HG03139 (cell line): ENCODE results near the gene PAK4.

Experiments
- ATAC-seq: cut with Tn5 transposase; IDR thresholded peaks from one replicate; pipeline ENCODE4 v1.9.1; 2021; ENCODE audit not compliant: unreplicated experiment

Gene PAK4

DNA sequence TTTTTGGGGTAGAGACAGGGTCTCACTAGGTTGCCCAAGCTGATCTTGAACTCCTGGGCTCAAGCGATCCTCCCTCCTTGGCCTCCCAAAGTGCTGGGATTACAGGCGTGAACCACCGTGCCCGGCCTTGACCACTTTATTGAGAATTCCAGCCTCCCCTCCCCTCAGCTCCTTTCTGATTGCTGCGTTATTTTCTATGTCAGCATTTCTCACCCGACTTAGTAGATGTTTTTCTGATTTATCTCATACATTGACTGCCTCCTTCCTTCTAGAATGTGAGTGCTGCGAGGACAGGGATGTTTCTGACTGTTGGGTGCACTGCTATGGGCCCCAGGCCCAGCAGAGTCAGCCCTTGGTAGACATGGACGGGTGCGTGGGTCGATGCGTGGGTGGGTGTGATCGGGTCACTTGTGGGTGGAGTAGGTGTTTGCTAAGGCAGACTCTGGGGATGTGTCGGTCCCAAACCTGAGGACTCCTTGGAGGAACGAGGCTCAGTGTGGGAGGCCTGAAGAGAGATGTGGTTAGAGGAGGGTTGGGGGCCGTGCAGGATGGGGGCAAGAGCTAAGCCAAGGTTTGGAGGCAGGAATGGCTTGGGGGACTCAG, 37.0 kb downstream of the PAK4 start:
- no peak for ATAC-seq

DNA sequence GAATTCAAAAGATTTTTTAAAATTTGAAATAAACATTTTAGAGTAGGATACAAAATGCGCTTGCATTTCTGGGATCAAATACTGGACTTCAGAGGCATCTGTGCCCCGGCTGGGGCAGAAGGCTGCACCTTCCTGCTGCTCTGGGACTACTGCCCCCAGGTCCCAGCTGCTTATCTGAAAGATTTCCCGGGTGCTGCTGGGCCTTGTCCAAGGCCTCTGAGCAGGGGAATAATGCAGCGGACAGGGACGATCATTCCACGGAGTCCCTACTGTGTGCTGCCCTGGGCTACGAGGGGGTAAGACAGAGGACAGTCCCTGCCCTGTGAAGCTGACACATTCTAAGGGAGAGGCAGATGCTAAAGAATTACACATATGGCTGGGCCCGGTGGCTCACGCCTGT, 38.0 kb downstream of the PAK4 start:
- ATAC-seq, result no peak

DNA sequence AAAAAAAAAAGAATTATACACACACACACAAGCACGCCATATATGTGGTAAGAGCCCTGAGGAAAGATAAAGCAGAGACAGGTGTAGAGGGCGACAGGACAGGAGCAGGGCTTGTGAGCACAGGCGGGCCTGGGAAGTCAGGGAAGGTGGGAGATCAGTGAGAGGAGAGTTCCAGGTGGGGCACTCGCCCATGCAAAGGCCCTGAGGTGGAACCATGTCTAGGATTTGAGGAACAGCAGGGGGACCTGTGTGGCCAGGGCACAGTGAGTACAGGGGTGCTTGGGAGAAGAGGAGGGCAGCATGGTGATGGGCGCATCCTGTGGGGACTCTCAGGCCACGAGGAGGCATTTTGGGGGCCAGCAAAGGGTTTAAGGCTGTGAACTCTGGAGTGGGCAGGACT, 38.7 kb downstream of the PAK4 start:
- no peak for ATAC-seq

DNA sequence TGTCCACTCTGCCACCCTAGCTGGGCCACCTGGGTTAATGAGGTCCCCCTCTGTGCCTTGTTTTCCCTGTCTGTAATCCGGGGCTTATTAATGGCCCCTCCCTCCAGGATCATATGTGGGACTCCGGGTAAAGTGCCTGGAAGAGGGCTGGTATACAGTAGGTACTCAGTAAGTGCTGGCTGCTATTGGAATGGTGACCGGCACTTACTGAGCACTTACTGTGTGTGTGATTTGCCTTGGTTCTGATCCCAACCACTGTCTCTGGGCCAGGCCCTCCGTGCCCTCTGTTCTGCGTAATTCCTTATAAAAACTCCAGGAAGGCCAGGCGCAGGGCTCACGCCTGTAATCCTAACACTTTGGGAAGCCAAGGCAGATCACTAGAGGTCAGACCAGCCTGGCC, 40.3 kb downstream of the PAK4 start:
- no peak for ATAC-seq

DNA sequence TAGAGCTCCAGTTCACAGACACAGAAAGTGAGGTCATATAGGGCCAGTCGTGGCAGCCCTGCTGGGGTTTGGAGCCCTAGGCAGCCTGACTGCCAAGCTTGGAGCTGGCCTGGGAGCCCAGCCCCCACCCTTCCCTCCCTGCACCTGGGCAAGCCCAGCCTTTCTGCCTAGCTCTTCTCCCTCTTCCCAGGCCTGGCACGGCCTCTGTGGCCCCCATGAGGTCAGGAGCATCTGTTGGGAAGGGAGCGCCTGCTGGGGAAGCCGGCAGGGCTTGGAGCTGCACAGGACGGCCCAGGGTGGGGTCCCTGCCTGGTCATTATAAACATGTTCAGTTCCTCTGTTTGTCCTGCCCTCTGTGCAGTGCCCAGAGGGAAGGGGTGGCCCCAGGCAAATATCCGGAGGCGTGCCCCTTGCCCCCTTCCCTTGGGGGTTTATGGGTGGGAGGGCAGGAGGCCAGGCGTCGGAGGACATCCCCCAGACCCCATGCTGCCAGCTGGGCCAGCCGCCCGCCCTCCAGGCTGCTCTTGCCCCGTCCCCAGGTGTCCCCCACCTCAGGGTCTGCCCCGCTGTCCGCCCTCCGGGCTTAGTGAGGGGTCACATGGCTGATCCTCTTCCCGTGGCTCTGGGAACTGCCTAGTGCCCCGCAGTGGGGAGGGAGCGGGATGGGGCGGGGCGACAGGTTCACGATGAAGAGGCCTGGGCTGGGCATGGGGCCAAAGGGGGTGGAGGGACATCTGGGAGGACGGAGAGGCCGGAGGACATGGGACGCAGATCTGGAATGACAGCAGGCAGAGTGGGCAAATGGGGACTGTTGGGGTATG, 41.2 kb downstream of the PAK4 start:
- no peak for ATAC-seq

DNA sequence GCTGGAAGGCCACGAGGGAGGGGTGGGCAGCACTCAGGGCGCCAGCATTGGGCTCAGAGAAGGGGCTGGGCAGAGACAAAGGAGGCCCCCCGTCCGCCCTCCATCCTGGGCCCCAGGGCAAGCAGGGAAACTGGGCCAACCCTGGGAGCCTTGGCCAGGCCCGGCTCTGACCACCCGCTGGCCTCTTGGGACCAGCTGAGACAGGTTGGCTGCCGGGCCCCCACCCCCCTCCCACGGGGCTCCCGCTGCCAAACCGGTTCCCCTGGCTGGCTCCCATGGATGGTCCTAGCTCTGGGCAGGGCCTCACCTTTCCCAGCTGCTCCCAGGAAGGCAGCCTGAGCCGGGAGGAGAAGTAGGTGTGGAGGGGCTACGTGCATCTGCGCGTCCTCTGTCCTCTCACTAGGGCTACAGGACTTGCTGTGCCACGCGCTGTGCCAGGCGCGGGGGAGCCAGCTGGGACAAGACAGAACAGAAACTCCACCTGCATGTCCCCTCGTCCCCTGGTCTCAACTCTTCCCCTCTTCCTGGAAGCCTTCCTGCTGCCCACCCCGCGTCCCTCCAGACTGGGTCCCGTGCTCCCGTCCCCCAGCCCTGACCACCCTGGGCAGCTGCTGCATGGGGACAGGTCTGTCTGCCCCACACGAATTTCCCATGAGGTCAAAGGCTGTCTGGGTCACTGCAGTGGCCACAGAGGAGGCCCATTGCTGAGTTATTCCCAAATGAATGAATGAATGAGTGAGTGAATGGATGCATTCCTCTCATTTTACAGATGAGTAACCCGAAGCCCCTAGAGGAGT, 42.1 kb downstream of the PAK4 start:
- ATAC-seq, result no peak

DNA sequence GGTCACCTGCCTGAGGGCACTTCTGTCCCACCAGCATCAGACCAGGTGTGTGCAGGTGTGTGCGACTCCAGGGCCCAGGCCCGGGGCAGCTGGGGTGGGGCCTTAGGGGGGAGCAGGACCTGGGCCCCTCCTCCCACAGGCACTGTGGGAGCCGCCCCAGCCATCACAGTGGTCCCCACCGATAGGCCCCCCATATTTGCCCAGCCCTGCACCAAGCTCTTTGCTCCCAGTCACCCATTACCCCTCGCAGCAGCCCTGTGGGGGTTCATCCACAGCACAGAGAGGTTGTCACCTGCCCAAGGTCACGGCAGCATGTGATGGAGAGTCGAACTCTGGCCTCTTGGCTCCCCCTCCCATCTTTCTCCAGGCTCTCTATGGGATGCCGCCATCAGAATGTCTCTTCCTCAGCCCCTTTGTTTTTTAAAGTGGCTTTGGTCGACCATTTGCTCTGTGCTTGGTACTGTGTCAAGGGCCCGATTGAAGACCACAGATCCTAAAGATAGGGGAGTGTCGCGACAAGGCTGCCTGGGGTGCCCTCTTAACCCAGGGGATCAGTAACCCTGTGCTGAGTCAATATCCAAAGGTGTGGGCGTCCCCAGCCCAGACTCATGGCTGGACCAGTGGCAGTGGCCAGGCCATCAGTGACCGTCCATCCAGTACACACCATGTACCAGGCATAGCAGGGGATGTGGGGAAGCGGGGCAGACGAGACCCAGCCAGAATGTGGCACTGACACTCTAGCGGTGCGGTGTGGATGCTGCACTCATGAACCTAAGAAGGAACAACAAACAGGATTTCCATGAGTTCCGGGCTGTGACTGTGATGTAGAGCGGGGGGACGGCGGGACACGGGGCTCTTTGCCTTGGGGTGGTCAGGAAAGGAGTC, 42.9 kb downstream of the PAK4 start:
- ATAC-seq, result no peak

DNA sequence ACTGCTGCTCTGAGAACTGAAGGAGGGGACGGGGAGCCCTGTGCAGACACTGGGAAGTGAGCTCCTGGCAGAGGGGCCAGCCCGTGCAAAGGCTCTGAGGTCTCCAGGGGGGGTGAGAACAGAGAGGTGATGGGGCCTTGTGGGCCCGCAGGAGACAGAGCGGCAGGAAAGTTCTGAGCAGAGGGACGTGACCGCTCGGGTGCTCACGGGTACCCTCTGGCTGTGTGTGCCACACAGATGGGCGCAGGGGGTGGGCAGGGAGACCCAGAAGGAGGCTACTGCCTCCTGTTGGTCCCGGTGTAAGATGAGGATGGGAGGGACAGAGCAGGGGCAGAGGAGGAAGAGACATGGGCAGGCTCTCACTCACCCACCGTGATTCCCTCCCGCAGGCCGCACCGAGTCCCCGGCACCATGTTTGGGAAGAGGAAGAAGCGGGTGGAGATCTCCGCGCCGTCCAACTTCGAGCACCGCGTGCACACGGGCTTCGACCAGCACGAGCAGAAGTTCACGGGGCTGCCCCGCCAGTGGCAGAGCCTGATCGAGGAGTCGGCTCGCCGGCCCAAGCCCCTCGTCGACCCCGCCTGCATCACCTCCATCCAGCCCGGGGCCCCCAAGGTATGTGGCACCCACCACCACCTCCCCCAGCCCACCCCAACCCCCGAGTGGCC, 43.7 kb downstream of the PAK4 start:
- ATAC-seq, result no peak

DNA sequence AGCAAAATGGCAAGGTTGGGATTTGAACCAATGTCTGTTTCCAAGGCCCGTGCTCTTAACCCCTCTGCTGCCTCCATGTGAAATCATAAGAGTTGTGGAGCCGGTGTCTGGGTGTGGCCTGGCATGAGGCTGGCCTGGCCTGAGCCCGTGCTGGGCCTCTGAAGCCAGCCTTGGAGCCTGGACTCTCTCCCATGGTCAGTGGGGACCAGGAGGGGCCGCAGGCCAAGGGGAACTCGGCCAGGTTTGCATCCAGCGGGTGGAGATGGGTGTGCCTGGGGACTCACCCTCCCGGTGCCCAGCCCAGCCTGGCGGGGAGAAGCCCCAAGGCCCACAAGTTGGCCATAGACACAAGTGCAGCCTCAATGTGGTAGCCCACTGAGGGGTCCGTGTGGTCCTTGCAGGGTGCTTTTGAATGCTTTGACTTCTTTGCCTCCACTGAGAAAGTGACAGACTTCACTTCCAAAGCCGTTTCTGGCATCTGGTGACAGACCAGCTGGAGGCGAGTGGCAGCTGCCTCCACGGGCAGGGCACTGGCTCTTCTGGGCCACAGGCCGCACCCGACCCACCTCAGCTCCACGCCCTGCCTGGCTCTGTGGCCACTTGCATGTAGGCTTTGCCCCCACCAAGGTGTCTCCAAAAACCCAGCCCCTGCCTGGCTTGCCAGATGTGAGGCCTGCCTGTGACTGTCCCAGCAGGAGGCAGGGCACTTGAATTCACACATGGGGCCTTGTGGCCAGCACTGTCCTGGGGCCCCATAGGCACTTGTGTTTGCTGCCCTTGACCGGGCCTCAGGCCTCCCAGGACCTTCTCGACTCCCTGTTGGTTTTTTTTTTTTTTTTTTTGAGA, 45.0 kb downstream of the PAK4 start:
- ATAC-seq, result no peak

DNA sequence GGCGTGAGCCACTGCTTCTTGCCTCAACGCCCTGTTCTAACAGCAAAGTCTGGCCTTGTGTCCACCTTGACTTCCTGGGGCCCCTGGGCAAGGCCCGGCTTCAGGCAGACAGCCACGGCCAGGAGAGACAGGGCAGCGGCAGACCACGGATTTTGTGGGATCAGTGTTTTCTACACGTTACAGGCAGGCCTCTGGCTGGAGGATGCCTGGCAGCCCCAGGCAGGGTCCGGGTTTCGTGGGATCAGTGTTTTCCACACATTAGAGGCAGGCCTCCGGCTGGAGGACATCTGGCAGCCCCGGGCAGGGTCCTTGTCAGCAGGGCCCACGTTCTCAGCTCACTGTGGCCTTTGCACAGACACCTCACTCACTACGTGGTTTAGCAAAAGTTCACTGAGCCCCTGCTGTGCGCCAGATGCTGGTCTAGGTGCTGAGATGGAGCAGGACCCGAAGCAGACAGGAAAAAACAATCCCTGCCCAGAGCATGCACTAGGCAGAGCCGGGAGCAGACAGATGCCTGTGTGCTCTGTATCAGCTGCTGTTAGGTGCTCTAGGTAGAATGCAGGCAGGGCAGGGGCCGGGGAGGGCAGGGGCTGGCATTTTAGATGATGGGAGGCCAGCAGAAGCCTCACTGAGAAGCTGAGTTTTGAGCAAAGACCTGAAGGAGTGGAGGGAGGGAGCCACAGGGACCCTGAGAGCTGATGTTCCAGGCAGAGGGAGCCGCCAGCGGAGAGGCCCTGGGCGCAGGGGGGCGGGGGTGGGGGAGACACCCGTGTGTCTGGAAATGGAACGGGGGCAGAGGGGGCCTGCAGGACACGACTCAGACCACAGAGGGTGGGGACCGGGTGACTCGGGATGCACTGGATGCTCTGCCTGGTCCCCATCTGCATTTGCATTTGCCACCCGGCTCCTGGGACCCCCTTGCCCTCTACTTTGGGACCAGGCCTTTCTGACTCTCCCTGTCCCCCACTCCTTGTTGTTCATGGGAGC, 46.2 kb downstream of the PAK4 start:
- ATAC-seq, result no peak

DNA sequence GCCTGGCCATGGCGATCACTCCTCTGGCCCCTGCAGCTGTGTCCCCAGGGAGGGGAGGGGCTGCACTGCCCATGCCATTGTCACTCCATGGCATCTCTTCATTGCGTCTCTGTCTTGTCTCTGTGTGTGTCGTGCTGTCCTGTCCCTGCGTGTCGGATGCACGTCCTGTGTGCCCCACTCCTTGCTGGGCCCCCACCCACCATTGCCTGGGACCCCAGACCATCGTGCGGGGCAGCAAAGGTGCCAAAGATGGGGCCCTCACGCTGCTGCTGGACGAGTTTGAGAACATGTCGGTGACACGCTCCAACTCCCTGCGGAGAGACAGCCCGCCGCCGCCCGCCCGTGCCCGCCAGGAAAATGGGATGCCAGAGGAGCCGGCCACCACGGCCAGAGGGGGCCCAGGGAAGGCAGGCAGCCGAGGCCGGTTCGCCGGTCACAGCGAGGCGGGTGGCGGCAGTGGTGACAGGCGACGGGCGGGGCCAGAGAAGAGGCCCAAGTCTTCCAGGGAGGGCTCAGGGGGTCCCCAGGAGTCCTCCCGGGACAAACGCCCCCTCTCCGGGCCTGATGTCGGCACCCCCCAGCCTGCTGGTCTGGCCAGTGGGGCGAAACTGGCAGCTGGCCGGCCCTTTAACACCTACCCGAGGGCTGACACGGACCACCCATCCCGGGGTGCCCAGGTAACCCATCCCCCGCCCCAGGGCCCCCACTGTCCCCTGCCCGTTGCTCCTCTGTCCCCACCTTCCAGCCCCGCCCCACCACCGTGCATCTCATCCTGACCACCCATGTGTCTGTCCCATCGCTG, 47.3 kb downstream of the PAK4 start:
- ATAC-seq, result no peak

DNA sequence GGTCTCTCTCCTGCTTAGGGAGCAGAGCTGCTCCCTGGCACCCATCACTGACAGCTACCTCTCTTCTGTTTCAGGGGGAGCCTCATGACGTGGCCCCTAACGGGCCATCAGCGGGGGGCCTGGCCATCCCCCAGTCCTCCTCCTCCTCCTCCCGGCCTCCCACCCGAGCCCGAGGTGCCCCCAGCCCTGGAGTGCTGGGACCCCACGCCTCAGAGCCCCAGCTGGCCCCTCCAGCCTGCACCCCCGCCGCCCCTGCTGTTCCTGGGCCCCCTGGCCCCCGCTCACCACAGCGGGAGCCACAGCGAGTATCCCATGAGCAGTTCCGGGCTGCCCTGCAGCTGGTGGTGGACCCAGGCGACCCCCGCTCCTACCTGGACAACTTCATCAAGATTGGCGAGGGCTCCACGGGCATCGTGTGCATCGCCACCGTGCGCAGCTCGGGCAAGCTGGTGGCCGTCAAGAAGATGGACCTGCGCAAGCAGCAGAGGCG, 48.0 kb downstream of the PAK4 start:
- ATAC-seq, result no peak

DNA sequence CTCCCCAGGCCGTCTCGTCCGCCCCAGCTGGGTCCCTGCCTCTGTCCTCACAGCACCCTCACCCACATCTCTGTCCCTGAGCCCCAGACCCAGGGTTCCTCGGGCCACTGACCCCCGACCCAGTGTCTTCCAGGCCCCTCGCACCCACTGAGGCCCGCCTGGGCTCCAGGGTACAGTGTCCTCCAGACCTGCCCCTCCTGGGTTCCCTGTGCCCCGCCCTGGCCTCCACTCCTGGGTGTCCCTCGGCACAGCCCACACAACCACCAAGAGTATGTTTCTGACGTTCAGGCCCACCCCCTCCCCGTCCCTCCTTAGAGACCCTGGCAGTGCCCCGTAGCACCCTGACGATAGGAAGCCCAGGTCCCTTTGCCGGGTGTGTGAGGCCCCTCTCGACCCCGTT, 48.6 kb downstream of the PAK4 start:
- ATAC-seq, result no peak

DNA sequence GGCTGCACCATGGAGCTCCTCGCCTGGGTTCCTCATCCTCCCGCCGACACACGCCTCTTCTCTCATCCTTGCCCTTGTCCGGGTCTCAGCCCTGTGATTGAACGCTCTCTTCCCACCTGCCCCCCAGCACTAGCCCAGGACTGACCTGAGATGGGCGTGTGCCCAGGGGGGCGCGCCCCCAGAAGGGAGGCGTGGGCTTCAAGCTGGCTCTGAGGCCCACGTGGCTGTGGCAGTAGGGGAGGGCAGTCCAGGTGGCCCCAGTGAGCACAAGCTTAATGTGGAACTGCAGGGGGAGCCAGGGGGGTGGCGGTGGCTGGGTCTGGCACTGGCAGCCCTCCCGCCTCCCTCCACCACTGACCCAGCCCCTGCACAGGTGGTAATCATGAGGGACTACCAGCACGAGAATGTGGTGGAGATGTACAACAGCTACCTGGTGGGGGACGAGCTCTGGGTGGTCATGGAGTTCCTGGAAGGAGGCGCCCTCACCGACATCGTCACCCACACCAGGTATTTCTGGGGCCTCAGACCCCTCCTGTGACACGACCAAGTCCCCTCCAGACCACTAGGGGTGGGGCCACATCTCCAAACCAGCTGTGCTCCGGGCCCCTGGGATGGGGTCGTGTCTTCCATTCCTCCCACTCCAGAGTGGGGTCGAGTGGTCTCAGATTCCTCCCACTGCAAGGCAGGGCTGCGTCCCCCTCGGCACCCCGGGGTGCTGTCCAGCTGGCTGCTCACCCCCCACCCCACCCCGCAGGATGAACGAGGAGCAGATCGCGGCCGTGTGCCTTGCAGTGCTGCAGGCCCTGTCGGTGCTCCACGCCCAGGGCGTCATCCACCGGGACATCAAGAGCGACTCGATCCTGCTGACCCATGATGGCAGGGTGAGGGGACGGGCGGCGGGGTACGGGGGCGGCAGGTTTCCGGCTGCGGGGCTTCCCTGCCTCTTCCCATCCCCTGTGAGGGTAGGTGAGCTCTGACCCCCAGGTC, 49.3 kb downstream of the PAK4 start:
- ATAC-seq, result no peak

DNA sequence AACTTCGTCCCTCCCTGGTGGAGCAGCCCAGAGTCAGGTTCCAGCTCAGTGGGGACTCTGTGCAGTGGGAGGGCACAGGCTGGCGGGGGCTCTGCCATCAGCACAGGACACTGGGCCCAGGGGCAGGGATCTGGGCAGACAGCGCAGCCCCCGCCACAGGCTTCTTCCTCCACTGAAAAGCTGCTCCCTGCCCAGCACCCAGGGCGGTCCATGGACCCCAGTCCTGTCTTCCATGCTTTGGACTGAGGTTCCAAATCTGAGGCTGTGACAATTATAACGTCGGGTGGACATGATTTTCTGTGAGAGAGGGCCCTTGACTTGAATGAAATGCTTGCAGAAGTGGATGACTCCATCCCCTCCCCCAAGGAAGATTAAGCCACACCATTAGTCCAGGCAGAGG, 50.0 kb downstream of the PAK4 start:
- no peak for ATAC-seq

DNA sequence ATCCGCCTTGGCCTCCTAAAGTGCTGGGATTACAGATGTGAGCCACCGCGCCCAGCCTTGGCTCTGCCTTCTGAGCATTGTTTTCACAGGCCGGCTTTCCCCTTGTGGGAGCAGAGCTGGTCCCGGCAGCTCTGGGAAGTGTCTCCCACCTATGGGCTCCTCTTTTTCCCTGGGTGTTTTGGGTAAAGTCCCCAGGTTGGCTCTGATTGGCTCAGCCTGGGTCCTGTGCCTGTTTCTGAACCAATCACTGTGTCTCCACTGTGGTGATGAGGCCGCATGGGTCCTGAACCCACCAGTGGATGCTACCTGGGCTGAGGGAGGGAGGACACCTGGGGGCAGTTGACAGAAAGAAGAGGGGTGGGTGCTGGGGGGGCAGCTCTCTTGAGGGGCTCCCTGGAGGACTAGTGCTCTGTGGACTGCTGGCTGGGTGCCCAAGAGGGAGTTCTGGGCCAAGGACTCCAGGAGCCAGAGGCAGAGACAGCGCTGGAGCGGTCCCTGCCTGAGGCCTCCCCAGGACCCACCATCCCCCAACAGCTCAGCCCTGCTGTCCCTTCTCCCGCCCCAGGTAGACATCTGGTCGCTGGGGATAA, 51.6 kb downstream of the PAK4 start:
- no peak for ATAC-seq
